GM21737 (cell line): ENCODE data around the gene DUSP28.
A peak's percentile ranks its signal among the peaks of the same experiment; 100 is the strongest.
"Not testable (repeated sequence)": the region's sequence is repeated elsewhere in the genome, so short reads cannot be mapped to it uniquely, and the experiment has no call there.

Source experiments
- ATAC-seq: cut with Tn5 transposase; IDR thresholded peaks from one replicate; pipeline ENCODE4 v1.9.1; 2021; ENCODE audit warnings: mild to moderate bottlenecking, moderate library complexity; ENCODE audit not compliant: unreplicated experiment

DUSP28 gene

GRCh38 chr2:240559286-240559685 is 871 bp upstream of the DUSP28 start:
- no peak for ATAC-seq

GRCh38 chr2:240560480-240561324 is 545 bp downstream of the DUSP28 start:
- peak; percentile 48 for ATAC-seq

- no peak for ATAC-seq
These were observed 1.3 kb downstream of the DUSP28 start for GRCh38 chr2:240561325-240561971.

- ATAC-seq: not testable (repeated sequence)
These were observed 3.1 kb downstream of the DUSP28 start for GRCh38 chr2:240563231-240563630.

- ATAC-seq: no peak
These were observed 3.9 kb downstream of the DUSP28 start for GRCh38 chr2:240563951-240564560.

- ATAC-seq: no peak
These were observed 4.6 kb downstream of the DUSP28 start for GRCh38 chr2:240564561-240565332.

- ATAC-seq: peak; percentile 30
These were observed 5.4 kb downstream of the DUSP28 start for GRCh38 chr2:240565333-240566202.

GRCh38 chr2:240566203-240567136 is 6.3 kb downstream of the DUSP28 start:
- peak; percentile 43 for ATAC-seq

GRCh38 chr2:240567137-240567871 is 7.1 kb downstream of the DUSP28 start:
- no peak for ATAC-seq

- no peak for ATAC-seq
These were observed 7.9 kb downstream of the DUSP28 start, which contains the start of gene RNPEPL1 for GRCh38 chr2:240567872-240568677. TSS of gene RNPEPL1 (plus strand) at chr2:240568484. CDS start at chr2:240568587, 103 bp downstream.

- no peak for ATAC-seq
These were observed 8.7 kb downstream of the DUSP28 start for GRCh38 chr2:240568678-240569522.

- no peak for ATAC-seq
These were observed 9.4 kb downstream of the DUSP28 start for GRCh38 chr2:240569523-240569997.

- no peak for ATAC-seq
These were observed 9.9 kb downstream of the DUSP28 start for GRCh38 chr2:240569998-240570530.

GRCh38 chr2:240570531-240571313 is 10.6 kb downstream of the DUSP28 start:
- no peak for ATAC-seq

- ATAC-seq: no peak
These were observed 11.3 kb downstream of the DUSP28 start for GRCh38 chr2:240571314-240571973.
